GM21423 (cell line): Measurements from ENCODE around the gene MEIS3.
"Not testable (repeated sequence)": the region's sequence is repeated elsewhere in the genome, so short reads cannot be mapped to it uniquely, and the experiment has no call there.

Experiments
- ATAC-seq: cut with Tn5 transposase; IDR thresholded peaks from one replicate; pipeline ENCODE4 v1.9.1; 2021; ENCODE audit warnings: mild to moderate bottlenecking, moderate library complexity; ENCODE audit not compliant: unreplicated experiment

The MEIS3 gene

DNA sequence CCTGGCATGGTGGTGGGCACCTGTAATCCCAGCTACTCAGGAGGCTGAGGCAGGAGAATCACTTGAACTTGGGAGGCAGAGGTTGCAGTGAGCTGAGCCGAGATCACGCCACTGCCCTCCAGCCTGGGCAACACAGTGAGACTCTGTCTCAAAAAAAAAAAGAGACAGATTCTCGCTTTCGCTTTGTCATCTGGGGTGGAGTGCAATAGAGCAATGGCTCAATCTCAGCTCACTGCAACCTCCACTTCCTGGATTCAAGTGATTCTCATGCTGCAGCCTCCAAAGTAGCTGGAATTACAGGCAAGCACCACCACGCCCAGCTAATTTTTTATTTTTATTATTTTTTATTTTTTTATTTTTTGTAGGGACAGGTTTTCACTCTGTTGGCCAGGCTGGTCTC is 30.6 kb downstream of the MEIS3 start:
- ATAC-seq = not testable (repeated sequence)

DNA sequence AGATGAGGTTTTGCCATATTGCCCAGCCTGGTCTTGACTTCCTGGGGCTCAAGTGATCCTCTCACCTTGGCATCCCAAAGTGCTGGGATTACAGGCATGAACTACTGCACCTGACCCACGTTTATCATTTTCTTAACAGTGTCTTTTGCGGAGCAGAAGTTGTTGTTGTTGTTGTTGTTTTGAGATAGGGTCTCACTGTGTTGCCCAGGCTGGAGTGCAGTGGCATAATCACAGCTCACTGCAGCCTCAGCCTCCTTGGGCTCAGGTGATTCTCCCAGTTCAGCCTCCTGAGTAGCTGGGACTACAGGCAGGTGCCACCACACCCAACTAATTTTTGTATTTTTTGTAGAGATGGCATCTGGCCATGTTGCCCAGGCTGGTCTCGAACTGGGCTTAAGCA is 31.7 kb downstream of the MEIS3 start:
- ATAC-seq = not testable (repeated sequence)

DNA sequence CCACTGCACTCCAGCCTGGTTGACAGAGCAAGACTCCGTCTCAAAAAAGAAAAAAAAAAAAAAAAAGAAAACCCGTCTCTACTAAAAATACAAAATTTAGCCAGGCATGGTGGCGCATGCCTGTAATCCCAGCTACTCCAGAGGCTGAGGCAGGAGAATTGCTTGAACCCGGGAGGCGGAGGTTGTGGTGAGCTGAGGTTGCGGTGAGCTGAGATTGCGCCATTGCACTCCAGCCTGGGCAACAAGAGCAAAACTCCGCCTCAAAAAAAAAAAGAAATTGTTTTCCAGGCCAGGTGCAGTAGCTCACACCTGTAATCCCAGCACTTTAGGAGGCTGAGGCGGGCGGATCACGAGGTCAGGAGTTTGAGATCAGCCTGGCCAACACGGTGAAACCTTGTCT is 32.7 kb downstream of the MEIS3 start:
- not testable (repeated sequence) for ATAC-seq

DNA sequence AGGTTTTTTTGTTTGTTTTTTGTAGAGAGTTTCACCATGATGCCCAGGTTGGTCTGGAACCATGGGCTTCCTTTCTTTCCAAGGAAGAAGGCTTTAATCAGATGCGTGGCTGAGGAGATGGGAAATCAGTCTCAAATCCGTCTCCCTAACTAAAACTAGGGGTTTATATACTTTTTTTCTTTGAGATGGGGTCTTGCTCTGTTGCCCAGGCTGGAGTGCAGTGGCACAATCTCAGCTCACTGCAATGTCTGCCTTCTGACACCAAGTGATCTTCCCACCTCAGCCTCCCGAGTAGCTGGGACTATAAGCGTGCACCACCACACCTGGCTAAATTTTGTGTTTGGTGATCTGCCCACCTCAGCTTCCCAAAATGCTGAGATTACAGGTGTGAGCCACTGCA is 34.8 kb downstream of the MEIS3 start:
- ATAC-seq = not testable (repeated sequence)

DNA sequence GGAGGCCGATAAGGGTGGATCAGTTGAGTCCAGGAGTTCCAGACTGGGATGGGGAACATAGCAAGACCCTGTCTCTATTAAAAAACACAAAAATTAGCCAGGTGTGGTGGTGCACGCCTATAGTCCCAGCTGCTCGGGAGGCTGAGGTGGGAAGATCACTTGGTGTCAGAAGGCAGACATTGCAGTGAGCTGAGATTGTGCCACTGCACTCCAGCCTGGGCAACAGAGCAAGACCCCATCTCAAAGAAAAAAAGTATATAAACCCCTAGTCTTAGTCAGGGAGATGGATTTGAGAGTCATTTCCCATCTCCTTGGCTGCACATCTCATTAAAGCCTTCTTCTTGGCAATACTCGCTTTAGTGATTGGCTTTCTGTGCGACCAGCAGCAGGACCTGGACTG is 35.4 kb downstream of the MEIS3 start:
- ATAC-seq = not testable (repeated sequence)

DNA sequence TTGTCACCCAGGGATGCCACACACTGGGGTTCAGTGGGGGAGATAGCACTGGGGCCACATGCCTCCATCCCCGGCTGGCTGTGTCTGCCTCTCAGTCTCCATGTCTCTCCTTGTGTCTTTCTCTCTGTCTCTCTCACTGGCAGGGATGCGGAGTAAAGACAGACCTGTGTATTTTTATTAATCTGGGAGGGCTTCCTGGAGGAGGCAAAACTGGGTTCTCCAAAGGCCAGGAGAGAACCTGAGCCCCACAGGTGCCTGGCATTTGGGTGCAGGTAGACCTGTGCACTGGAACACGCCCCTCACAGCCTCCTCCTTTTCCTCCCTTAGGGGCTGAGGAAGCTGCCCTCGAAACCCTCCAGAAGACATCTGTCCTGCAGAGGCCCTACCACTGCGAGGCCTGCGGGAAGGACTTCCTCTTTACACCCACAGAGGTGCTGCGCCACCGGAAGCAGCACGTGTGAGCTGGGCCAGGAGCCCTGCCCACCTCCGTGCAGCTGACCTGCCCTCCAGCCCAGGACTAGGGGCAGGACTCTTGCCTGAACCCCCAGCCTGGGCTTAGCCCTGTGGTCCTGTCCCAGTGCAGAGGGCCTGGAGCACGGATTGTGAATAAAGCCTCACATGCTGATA is 37.6 kb downstream of the MEIS3 start:
- no peak for ATAC-seq

DNA sequence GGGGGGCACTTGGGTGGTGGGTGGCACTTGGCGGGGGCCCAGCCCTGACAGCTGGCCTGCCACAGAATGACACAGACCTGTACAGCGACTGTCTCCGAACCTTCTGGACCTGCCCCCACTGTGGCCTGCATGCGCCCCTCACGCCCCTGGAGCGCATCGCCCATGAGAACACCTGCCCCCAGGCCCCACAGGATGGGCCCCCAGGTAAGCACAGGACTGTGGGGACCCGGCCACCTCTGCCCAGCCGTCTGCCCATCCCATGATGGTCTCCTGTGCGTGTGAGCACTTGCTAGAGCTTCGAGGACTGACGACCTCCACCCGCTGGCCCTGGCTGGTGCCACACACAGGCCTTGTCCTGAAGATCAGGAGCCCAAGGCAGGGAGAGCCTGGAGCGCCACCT is 38.2 kb downstream of the MEIS3 start:
- ATAC-seq = no peak

DNA sequence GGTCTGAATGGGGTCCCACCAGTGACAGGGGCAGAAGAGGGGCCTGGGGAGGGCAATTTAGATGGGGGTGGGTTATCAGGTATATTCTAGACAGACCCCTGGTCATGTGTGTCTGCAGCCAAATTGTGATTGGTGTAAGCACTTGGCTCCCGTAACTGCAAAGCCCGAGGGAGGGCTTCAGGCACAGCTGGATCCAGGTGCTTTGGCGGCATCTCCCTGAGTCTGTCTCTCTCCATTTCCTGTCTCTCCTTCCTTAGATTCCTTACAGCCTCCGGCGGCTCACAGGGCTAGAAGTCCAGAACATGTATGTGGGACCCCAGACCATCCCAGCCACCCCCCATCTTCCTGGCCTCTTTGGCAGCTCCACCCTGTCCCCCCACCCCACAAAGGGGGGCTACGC is 38.8 kb downstream of the MEIS3 start:
- ATAC-seq = no peak

DNA sequence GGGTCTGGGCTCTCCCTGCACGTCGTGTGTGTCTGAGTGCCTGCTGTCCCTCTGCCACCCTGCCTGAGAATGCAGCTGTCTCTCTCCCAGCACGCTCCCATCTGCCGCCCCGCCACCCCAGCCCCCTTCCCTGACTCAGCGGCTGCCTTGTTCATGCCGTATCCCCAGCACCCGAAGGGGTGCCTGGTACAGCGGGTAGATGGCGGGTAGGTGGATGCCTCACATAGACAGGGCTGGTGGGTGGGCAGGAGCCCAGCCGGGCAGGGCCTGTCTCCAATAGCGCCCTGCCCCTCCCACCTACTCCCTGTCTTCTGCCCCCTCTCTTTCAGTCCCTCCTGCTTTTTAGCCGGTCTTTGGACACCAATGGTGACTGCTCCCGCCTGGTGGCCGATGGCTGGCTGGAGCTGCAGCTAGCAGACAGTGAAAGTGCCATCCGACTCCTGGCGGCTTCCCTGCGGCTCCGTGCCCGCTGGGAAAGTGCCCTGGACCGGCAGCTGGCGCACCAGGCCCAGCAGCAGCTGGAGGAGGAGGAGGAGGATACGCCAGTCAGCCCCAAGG is 39.9 kb downstream of the MEIS3 start:
- ATAC-seq = no peak

DNA sequence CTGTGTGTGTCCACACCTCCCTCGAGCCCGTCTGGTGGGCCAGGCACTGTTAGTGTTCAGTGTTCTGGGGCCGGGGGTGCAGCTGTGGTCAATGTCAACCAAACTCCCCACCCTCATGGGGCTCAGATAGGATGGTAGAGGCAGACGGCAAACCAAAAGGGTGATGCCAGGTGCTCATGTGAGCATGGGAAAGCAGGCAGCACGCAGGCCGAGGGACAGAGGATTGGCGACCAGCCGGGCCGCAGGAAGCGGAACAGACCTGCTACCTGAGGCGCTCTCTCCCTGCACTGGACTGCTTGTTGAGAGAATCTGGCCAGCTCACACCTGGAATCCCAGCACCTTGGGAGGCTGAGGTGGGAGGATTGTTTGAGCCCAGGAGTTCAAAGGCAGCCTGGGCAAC is 41.1 kb downstream of the MEIS3 start:
- no peak for ATAC-seq

DNA sequence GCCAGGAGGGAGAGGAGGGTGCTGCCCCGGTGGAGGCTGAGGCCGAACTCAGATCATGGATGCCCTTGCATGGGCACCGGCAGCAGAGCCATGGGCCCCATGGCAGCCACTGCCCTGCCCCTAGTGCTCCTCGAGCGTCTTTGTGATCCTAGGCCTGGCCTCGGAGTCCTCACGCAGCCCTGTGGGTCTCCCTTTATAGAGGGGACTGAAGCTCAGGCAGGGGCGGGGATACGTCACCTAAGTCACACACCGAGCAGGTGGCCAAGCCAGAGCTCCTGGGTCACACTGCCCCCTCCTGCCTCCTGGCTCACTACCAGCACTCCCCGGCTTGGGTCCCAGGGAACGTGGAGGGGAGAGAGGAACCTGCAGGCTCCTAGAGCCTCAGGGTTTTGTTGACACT is 41.5 kb downstream of the MEIS3 start:
- ATAC-seq = no peak

DNA sequence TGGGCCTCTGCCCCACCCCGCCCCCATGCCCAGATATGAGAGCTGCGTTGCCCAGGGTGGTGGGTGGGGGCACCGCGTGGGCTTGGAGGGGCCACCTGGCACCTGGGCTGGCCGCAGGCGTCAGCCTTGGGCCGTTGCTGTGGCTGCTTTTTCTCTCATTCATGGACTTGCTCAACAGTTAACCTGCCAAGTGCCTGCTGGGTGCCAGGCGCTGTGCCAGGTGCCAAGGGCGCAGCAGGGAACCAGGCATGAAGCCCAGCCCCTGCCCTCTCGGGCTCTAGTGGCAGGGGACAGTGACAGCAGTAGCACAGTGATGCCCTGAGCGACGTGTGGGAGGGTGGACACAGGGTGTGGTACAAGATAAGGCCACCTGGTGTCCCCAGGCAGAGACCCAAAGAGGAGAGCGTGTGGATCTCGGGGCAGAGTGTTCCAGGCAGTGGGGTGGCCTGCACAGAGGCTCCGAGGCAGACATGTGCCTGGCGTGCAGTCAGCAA is 42.1 kb downstream of the MEIS3 start:
- ATAC-seq = no peak

DNA sequence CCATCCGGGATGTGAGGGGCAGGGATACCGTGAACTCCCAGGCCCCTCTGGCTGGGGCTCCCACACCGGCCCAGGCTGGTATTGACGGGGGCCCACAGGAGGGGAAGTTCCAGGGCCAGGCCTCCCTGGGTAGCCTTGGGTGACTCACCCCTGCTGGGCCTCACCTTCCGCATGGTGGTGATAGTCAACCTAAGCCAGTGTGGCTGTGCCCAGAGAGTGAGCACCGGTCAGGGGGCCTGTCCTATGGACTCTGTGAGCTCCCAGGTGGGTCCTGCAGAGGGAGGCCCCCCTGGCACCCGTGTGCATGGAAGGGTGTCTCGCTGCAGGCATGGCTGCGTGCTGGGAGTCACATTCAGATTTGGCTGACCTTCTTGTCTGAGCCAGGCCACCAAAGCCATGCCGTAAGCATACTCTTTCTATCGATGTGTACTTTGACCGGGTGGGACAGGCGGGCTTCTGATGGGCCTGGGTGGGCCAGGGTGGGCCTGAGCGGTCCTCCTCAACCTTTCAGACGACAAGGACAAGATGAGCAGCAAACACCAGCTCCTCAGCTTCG is 42.7 kb downstream of the MEIS3 start:
- no peak for ATAC-seq

DNA sequence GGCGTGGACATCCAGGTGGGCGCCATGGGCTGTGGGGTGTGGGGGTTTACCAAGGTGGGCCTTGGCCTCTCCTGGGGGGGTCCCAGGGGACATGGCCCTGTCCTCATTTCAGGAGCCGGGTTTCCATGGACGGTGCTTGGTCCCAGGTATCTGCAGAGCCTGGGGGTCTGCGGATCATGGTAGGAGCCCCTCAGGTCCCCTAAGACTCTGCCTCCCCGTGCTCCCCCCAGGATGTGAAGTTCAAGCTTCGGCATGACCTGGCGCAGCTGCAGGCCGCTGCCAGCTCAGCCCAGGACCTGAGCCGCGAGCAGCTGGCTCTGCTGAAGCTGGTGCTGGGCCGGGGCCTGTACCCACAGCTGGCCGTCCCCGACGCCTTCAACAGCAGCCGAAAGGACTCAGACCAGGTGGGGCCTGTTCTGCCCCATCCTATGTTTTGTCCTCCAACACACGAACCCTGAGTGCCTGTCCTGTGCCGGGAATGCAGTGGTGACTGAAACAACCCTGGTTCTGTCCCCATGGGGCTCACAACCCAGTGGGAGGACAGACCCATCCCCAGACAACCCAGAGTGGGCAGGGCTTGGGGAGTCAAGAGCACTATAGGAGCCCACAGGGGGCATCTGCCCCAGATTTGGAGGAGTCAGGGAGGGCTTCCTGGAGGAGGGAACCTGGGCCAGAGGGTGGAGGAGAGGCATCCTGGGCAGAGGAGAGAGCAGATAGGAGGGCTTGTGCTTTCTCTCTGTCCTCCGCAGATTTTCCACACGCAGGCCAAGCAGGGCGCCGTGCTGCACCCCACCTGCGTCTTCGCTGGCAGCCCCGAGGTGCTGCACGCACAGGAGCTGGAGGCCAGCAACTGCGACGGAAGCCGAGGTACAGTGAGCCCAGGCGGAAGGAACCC is 43.4 kb downstream of the MEIS3 start:
- ATAC-seq = no peak

DNA sequence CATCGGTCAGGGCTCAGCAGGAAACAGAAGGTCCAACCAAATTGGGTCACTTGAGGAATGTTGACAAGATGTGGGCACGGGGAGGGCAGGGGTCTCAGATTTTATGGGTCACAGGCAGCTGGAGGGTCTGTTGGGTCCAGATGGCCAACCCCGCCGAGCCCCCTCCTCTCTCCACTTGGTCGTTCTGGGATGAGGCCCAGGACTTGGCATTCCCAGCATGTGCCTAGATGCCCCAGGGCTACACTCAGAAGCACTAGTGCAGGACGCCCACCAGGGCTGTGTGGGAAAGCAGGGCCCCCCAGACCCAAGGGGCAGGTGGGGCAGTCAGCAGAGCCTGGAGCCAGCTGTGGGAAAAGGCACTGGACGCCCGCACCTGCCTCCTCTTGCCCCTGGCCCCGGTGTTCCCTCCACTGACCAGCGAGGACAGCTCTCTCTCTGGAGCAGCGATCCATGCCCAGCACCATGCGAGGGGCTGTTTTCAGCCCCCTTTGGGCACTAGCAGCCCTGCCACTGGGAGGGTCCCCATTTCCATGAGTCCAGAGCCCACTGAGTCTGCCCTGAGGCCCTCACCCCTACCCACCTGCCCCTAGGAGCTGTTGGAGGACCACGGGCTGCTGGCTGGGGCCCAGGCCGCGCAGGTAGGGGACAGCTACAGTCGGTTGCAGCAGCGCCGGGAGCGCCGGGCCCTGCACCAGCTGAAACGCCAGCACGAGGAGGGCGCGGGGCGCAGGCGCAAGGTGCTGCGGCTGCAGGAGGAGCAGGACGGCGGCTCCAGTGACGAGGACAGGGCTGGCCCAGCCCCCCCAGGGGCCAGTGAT is 44.2 kb downstream of the MEIS3 start:
- no peak for ATAC-seq

DNA sequence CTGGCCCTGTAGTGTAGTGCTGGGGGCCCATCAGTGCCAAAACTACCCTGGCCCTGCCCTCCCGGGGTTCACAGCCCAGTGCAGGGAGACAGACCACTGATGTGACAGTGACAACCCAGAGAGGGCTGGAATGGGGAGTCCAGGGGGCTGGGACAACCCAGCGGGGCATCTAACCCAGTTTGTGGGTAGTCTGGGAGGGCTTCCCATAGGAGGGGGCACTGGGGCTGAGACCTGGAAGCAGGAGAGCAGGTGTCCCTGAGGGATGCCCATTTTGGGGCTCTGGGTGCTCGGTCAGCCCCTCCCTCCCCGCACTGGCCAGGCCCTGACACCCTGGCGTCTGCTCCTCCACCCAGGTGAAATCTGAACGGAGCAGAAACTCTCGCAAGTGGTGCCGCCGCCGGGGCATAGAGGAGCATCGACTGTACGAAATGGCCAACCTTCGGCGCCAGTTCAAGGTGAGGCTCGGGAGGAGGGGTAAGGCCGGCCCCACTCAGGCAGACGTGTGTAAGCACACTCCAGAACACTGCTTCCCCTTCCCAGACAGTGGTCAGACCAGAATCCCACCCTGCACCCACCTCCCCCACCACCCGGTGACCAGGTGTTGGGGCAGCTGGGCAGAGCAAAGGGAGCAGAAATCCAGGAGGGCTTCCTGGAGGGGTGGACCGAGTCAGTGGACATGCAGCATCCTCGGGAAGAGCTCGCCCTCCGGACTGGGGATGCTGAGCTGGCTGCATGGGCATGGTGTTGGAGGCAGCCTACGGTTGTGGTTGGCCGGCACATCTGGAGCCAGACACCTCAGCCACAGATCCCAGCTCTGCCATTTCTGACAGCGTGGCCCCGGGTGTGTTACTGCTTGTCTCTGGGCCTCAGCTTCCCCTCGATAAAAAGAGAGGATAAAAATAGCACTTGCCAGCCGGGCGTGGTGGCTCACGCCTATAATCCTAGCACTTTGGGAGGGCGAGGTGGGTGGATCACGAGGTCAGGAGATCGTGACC is 45.8 kb downstream of the MEIS3 start:
- ATAC-seq = no peak

DNA sequence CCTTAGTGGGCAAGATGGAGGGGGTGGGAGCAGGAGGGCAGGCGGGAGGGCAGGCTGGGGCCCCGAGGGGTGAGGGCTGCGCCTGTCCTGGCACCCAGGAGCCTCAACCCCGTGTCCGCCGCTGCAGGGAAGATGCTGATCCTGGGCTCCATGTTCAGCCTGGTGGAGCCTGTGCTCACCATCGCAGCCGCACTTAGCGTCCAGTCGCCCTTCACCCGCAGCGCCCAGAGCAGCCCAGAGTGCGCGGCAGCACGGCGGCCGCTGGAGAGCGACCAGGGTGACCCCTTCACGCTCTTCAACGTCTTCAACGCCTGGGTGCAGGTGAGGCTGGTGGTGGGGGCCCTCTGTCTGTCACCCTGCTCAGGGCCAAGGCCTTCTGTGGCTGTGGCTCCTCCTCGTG is 46.7 kb downstream of the MEIS3 start:
- ATAC-seq = no peak

DNA sequence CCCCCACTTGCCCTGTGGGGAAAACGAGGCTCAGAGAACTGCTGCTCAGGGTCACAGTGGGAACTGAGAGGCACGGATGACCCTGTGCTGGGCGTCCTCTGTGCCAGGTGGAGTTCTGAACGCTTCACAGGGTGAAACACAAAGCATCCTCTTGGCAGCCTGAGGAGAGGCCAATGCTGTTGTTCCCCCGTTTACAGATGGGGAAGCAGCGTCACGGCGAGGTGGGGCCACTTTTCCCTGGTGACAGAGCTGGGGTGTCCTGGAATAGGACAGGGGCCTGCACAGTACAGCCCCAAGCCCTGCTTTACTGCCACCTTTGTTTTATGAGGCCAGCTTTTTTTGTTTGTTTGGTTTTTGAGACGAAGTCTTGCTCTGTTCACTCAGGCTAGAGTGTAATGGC is 48.1 kb downstream of the MEIS3 start:
- no peak for ATAC-seq

DNA sequence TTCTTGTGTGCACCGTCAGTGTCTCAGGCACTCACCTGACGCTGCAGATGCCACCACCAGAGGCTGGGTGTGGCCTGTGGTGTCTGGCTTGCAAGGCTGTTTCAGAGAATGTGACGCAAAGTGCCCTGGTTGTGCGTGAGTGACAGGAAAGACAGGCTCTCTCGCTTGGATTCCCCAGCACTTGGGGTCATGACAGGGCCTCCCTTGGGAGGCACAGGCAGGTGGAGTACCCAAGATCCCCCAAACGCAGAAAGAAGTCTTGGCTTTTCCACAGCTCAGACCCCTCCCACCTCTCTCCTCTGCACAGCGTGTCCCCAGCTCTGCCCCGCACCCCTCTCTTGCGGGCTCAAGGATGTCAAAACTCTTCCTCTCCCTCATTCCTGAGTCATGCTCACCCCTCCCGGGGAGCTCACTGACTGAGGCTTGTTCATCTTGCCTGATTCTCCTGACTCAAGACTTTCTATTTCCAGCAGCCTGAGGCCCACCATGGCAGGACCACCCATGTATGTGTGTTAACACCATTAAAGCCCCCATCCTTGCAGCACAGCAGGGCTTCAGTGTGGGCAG is 49.2 kb downstream of the MEIS3 start:
- no peak for ATAC-seq
